Mammary epithelial cell (primary cell): ENCODE results near the gene SPAG9.

Experiments
- CTCF ChIP-seq, 2 donors: IDR thresholded peaks in 1 of 2; conservative IDR thresholded peaks in 1 of 2; 2 replicates each; pipeline ENCODE4 v1.5.1; 2011 to 2012; ENCODE audit warnings: inconsistent platforms in 2 of 2, low read length in 2 of 2, mild to moderate bottlenecking in 2 of 2, control low read depth in 1 of 2, low read depth in 1 of 2; ENCODE audit not compliant: insufficient read depth in 1 of 2; ENCODE audit errors: extremely low read depth in 1 of 2
- EZH2 ChIP-seq: IDR thresholded peaks from 2 replicates; pipeline ENCODE4 v1.6.1; 2012; ENCODE audit warnings: low read length, inconsistent platforms, borderline replicate concordance

- TF ChIP-seq CTCF (conservative IDR thresholded peaks at IDR 0.05 in 1 of 2, IDR thresholded peaks at IDR 0.05 in 1 of 2; ENCODE audit: extremely low read depth in 1 of 2, insufficient read depth in 1 of 2, low read depth in 1 of 2, low read length in 2 of 2) = no peak
- TF ChIP-seq EZH2 = no peak
Measured at GRCh38 chr17:50981279-50981678, 139.4 kb downstream of the SPAG9 start.
